NT2/D1 (cell line): ENCODE results near the gene EPHA2.

Experiments
- DNase-seq: peaks from one replicate; pipeline ENCODE4 v3.0.0-alpha.2; 2011; ENCODE audit warnings: low read depth, low spot score
- H3K27me3 ChIP-seq: 2 replicates; pipeline ENCODE4 v1.6.0; 2011; ENCODE audit warnings: mild to moderate bottlenecking; ENCODE audit not compliant: insufficient read length, insufficient read depth
- H3K36me3 ChIP-seq: 2 replicates; pipeline ENCODE4 v1.6.1; 2011; ENCODE audit warnings: mild to moderate bottlenecking, low read length, mixed read lengths; ENCODE audit not compliant: insufficient read depth, insufficient read length
- H3K4me1 ChIP-seq: 2 replicates; pipeline ENCODE4 v1.5.1; 2011; ENCODE audit not compliant: insufficient read depth, insufficient read length
- H3K4me3 ChIP-seq: 2 replicates; pipeline ENCODE4 v1.5.1; 2011; ENCODE audit warnings: low read depth; ENCODE audit not compliant: insufficient read length
- H3K9ac ChIP-seq: 2 replicates; pipeline ENCODE4 v1.6.0; 2011; ENCODE audit warnings: low read depth; ENCODE audit not compliant: insufficient read length
- H3K9me3 ChIP-seq: 2 replicates; pipeline ENCODE4 v1.5.1; 2011; ENCODE audit warnings: mild to moderate bottlenecking, low read length; ENCODE audit not compliant: insufficient read depth
- SUZ12 ChIP-seq: IDR thresholded peaks from 2 replicates; pipeline ENCODE4 v1.6.1; 2011; ENCODE audit not compliant: insufficient read length, insufficient read depth; ENCODE audit errors: extremely low read depth
- YY1 ChIP-seq: IDR thresholded peaks from 2 replicates; pipeline ENCODE4 v1.6.1; 2011; ENCODE audit not compliant: insufficient read length, insufficient read depth
- ZNF274 ChIP-seq: IDR thresholded peaks from 2 replicates; pipeline ENCODE4 v1.6.1; 2011; ENCODE audit warnings: mild to moderate bottlenecking, low read depth, low read length

The EPHA2 gene

GRCh38 chr1:16150508-16150907 is 5.4 kb downstream of the EPHA2 start:
- H3K9ac ChIP-seq = peak overlapping the region; percentile 52
- no peak for TF ChIP-seq SUZ12
- no peak for TF ChIP-seq ZNF274
- no peak for TF ChIP-seq YY1
- DNase-seq = no peak
- H3K4me3 ChIP-seq = no peak overlapping the region
- no peaks in the 10 kb centered on the region for H3K27me3 ChIP-seq
- peaks cover 32% of the 10 kb centered on the region for H3K4me1 ChIP-seq
- peaks cover 80% of the 10 kb centered on the region for H3K36me3 ChIP-seq
- no peaks in the 10 kb centered on the region for H3K9me3 ChIP-seq

- Histone ChIP-seq H3K36me3 (peaks cover 84% of the 10 kb centered on the region), H3K27me3 (no peaks in the 10 kb centered on the region), H3K9ac (peak overlapping the region; percentile 5), H3K4me3 (no peak overlapping the region), H3K9me3 (no peaks in the 10 kb centered on the region), H3K4me1 (peaks cover 37% of the 10 kb centered on the region)
- no peak for DNase-seq
- TF ChIP-seq YY1 (no peak), SUZ12 (no peak), ZNF274 (no peak)
Measured at GRCh38 chr1:16149702-16150488, 6.0 kb downstream of the EPHA2 start.

- Histone ChIP-seq H3K4me3 (no peak overlapping the region), H3K9ac (no peak overlapping the region), H3K9me3 (no peaks in the 10 kb centered on the region), H3K27me3 (no peaks in the 10 kb centered on the region), H3K4me1 (peaks cover 42% of the 10 kb centered on the region), H3K36me3 (peaks cover 87% of the 10 kb centered on the region)
- TF ChIP-seq YY1 = no peak
- TF ChIP-seq ZNF274 = no peak
- TF ChIP-seq SUZ12 = no peak
- no peak for DNase-seq
Measured at GRCh38 chr1:16149146-16149545, 6.7 kb downstream of the EPHA2 start.

GRCh38 chr1:16148329-16149092 is 7.4 kb downstream of the EPHA2 start:
- TF ChIP-seq SUZ12 (no peak), ZNF274 (no peak), YY1 (no peak)
- H3K36me3 ChIP-seq = peaks cover 87% of the 10 kb centered on the region
- no peaks in the 10 kb centered on the region for H3K27me3 ChIP-seq
- peak overlapping the region; percentile 32 for H3K9ac ChIP-seq
- no peak overlapping the region for H3K4me3 ChIP-seq
- peaks cover 44% of the 10 kb centered on the region for H3K4me1 ChIP-seq
- no peak for DNase-seq
- no peaks in the 10 kb centered on the region for H3K9me3 ChIP-seq

GRCh38 chr1:16147156-16147926 is 8.5 kb downstream of the EPHA2 start:
- H3K4me1 ChIP-seq = peaks cover 44% of the 10 kb centered on the region
- H3K27me3 ChIP-seq = no peaks in the 10 kb centered on the region
- DNase-seq = no peak
- no peak overlapping the region for H3K4me3 ChIP-seq
- H3K9me3 ChIP-seq = no peaks in the 10 kb centered on the region
- TF ChIP-seq ZNF274 (no peak), YY1 (no peak), SUZ12 (no peak)
- peaks cover 86% of the 10 kb centered on the region for H3K36me3 ChIP-seq
- peak overlapping the region; percentile 76 for H3K9ac ChIP-seq

GRCh38 chr1:16146279-16147155 is 9.4 kb downstream of the EPHA2 start:
- peaks cover 87% of the 10 kb centered on the region for H3K36me3 ChIP-seq
- peak overlapping the region; percentile 8 for H3K4me3 ChIP-seq
- no peak for TF ChIP-seq ZNF274
- peak; percentile 74 for DNase-seq
- H3K4me1 ChIP-seq = peaks cover 47% of the 10 kb centered on the region
- H3K27me3 ChIP-seq = no peaks in the 10 kb centered on the region
- peak overlapping the region; percentile 76 for H3K9ac ChIP-seq
- no peaks in the 10 kb centered on the region for H3K9me3 ChIP-seq
